ENCODE data around the gene PNKP. TPM values are rescaled to one million over a fixed set of nuclear protein-coding genes. Genes with fewer than 3 reads are reported as not detected.

Gene PNKP
- total and polyA plus RNA-seq, 9 donors = 6.8 to 111 (median 53.9) TPM

GRCh38 chr19:49849433-49850220 is 17.7 kb downstream of the PNKP start:
- intact Hi-C loops (cut with DNase I) = loop anchor here in 1 of 4 donors (5.0 kb wide), 1 partner anchor 32 kb away; the partner anchor contains the start of gene MED25

DNA sequence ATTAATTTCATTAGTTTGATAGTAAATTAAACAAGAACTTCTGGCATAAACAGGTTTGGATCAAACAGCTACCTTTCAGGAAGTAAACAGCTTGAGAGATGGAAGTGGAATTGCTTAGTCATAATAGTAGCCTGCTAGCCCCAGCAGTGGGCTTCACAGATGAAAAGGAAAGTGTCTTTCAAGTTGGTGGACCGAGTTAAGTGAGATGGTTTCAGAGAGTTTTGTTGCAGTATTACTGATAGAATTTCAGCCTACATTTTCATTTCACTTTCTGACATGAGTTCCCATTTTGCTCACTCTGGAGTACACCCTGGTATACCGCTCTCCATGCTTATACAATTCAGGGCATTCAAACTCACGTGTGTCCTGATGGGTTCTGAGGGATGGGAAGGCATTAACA is 18.4 kb downstream of the PNKP start:
- 89 to 94% (median 89%) methylated on average over 3 of the region's 3 CpGs for WGBS, 3 donors
- intact Hi-C loops (cut with DNase I) = no loop called here
- Histone ChIP-seq H3K4me1 (ENCODE audit: insufficient read depth) (peaks cover 5% of the 10 kb centered on the region), H3K27ac (no peak overlapping the region), H3K4me3 (no peak overlapping the region), H3K27me3 (no peaks in the 10 kb centered on the region), H3K36me3 (no peaks in the 10 kb centered on the region), H3K9me3 (no peaks in the 10 kb centered on the region)
- TF ChIP-seq POLR2A (IDR thresholded peaks at IDR 0.05) (no peak), EP300 (IDR thresholded peaks at IDR 0.05) (no peak)
- TF ChIP-seq, protein P1, sequence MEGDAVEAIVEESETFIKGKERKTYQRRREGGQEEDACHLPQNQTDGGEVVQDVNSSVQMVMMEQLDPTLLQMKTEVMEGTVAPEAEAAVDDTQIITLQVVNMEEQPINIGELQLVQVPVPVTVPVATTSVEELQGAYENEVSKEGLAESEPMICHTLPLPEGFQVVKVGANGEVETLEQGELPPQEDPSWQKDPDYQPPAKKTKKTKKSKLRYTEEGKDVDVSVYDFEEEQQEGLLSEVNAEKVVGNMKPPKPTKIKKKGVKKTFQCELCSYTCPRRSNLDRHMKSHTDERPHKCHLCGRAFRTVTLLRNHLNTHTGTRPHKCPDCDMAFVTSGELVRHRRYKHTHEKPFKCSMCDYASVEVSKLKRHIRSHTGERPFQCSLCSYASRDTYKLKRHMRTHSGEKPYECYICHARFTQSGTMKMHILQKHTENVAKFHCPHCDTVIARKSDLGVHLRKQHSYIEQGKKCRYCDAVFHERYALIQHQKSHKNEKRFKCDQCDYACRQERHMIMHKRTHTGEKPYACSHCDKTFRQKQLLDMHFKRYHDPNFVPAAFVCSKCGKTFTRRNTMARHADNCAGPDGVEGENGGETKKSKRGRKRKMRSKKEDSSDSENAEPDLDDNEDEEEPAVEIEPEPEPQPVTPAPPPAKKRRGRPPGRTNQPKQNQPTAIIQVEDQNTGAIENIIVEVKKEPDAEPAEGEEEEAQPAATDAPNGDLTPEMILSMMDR (IDR thresholded peaks at IDR 0.05) = no peak
- DNase-seq = no peak

More at GRCh38 chr19:49849433-49850220, 17.7 kb downstream of the PNKP start:
- no peak for DNase-seq
- Histone ChIP-seq H3K27me3 (no peaks in the 10 kb centered on the region), H3K9me3 (no peaks in the 10 kb centered on the region), H3K4me1 (ENCODE audit: insufficient read depth) (peaks cover 5% of the 10 kb centered on the region), H3K27ac (no peak overlapping the region), H3K36me3 (no peaks in the 10 kb centered on the region), H3K4me3 (no peak overlapping the region)
- no peak for TF ChIP-seq EP300 (IDR thresholded peaks at IDR 0.05)
- TF ChIP-seq POLR2A (IDR thresholded peaks at IDR 0.05) = no peak
- TF ChIP-seq, protein P1 (IDR thresholded peaks at IDR 0.05) = no peak
- 89 to 93% (median 89%) methylated on average over 15 of the region's 15 CpGs for WGBS, 3 donors

DNA sequence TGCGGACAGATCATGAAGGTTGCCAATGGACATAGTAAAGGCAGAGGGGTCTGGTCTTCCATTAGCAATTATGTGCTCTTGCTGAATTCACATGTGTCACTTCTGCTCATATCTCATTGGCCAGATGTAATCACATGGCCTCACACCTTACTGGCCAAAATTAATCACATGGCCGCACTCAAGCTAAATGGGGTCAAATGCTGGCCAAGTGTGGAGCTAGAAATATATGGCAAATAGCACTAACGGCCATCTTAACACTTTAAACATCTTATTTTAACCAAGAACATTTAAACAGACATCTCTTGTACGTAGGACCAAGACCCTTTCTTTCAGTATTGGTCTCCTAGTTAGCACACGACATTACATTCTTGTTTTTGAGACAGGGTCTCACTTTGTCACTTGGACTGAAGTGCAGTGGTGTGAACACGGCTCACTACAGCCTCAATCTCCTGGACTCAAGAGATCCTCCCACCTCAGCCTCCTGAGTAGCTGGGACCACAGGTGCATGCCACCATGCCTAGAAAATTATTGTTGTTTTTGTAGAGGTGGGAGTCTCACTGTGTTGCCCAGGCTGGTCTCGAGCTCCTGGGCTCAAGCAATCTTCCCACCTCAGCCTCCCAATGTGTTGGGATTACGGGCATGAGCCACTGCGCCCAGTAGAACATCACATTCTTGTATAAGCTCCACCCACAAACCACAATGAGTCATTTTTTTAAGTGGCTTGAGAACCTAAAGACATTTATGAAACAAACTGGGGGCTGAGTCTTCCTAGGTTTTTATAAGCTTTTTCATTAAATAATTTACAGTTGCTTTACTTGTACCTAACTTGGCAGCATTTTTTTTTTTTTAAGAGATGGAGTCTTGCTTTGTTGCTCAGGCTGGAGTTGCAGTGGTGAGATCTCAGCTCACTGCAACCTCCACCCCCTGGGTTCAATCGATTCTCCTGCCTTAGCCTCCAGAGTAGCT is 19.4 kb downstream of the PNKP start:
- WGBS, 3 donors = 87 to 89% (median 87%) methylated on average over 10 of the region's 10 CpGs
- H3K27ac ChIP-seq = no peak overlapping the region
- TF ChIP-seq, protein P1 (IDR thresholded peaks at IDR 0.05) = no peak
- TF ChIP-seq POLR2A (IDR thresholded peaks at IDR 0.05) (no peak), EP300 (IDR thresholded peaks at IDR 0.05) (no peak)
- no peak overlapping the region for H3K4me3 ChIP-seq
- peaks cover 4% of the 10 kb centered on the region for H3K4me1 ChIP-seq (ENCODE audit: insufficient read depth)
- no peaks in the 10 kb centered on the region for H3K36me3 ChIP-seq
- DNase-seq = no peak
- intact Hi-C loops (cut with DNase I) = no loop called here
- H3K9me3 ChIP-seq = no peaks in the 10 kb centered on the region
- no peaks in the 10 kb centered on the region for H3K27me3 ChIP-seq

DNA sequence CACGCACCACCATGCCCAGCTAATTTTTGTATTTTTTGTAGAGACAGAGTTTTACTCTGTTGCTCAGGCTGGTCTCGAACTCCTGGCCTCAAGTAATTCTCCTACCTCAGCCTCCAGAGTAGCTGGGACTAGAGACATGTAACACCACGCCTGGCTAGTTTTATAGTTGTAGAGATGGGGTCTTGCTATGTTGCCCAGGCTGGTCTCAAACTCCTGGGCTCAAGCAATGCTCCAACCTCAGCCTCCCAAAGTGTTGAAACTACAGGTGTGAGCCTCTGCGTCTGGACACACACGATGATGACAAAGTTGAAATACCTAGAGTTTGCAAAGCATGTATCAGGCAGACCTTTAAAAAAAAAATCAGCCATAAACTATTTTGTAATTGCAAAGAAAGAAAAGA is 21.0 kb downstream of the PNKP start:
- WGBS, 3 donors = 76 to 83% (median 79%) methylated on average over 5 of the region's 5 CpGs
- intact Hi-C loops (cut with DNase I) = no loop called here
- Histone ChIP-seq H3K9me3 (no peaks in the 10 kb centered on the region), H3K4me1 (ENCODE audit: insufficient read depth) (peaks cover 2% of the 10 kb centered on the region), H3K36me3 (no peaks in the 10 kb centered on the region), H3K4me3 (no peak overlapping the region), H3K27ac (no peak overlapping the region), H3K27me3 (no peaks in the 10 kb centered on the region)
- DNase-seq = no peak
- TF ChIP-seq, protein P1 (IDR thresholded peaks at IDR 0.05) = no peak
- TF ChIP-seq EP300 (IDR thresholded peaks at IDR 0.05) = no peak
